ENCODE data around the gene TMEM82.

GRCh38 chr1:15786581-15786980, 44.3 kb downstream of the TMEM82 start:
- no peak for TF ChIP-seq CTCF (IDR thresholded peaks at IDR 0.05)
- no peak for TF ChIP-seq POLR2A (IDR thresholded peaks at IDR 0.05)
- TF ChIP-seq POLR2AphosphoS5 (IDR thresholded peaks at IDR 0.05), result no peak
- TF ChIP-seq EP300 (IDR thresholded peaks at IDR 0.05), result no peak

All from stomach (tissue), 4 donors.